Measurements from ENCODE around the gene UST. TPM values are rescaled to one million over a fixed set of nuclear protein-coding genes. Genes with fewer than 3 reads are reported as not detected.
A peak's percentile ranks its signal among the peaks of the same experiment; 100 is the strongest.

The UST gene
- total and polyA plus RNA-seq, 2 of the 8 experiments (the other 6 are each of a cell fraction or from before 2014, with no cell fraction given) = 13.5 to 34.5 TPM

DNA sequence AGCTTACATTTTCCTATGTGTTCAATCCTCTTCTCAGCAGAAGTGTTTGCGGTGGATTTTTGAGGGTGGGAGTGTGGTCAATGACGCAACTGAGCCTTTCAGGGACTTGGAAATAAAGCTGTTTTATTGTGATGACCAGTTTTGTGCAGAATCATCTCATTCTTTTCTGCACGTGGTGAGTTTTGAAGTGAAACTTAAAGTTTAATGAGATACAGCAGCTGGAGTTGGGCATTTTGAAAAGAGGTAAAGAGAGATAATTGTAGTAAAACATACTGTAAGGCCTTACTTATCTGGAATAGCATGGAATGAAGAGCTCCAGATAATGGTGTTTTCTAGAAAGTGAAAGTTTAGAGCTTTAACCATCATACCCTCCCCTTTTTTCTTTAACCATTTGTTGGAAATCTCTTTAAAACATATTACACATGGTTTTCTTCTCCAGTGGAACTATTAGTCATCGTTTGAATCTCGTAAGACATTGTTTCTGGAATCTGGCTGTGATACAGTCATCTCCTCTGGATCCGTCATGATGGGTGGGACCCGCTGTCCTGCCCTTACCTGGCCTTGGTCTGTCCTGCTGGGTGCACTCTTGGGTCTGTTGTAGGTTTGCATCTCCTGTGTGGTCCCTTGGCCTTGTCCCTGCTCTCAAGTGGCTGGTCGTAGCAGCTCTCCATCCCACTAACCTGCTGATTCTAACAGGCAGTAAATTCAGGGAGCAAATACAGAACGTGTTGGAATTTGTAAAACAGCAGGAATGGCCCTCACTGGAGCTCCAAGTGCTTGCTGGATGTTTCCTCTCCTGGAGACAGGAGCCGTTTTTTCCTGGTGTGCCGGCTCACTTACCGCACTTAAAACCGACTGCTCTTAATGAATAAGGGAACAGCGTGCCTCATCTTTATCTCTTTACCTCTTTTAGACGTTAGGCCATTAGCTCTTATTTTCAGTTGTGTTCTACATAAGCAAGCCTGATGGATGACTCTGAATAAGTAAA lies 29.8 kb downstream of the UST start:
- no peaks in the 10 kb centered on the region for H3K23me2 ChIP-seq (ENCODE audit: low read depth, low read length)
- no peak overlapping the region for H3K27ac ChIP-seq (ENCODE audit: low read depth, low read length)
- no peak overlapping the region for H3K14ac ChIP-seq (ENCODE audit: insufficient read length)
- H2BK20ac ChIP-seq (ENCODE audit: low read length) = no peak overlapping the region
- H2BK5ac ChIP-seq (ENCODE audit: low read depth, low read length) = no peak overlapping the region
- FAIRE-seq (peak; percentile 76), DNase-seq (ENCODE audit: low read depth in 1 of 2, low spot score in 2 of 2) (no peak)
- H2AFZ ChIP-seq (ENCODE audit: low read length) = no peak overlapping the region
- ChIA-PET POLR2A (ENCODE audit: partially characterized antibody) (interaction anchor here (1.2 kb wide), 1 partner anchor 19 kb away, joined by 3 read pairs; no protein-coding TSS in a partner anchor), CTCF (ENCODE audit: partially characterized antibody) (interaction anchor here (0.7 to 1.6 kb wide), 7 partner anchors 14 to 199 kb away, joined by 3 to 4 read pairs (median 3); no protein-coding TSS in a partner anchor)
- no peak overlapping the region for H3K9ac ChIP-seq (replicated peaks in 1 of 4; ENCODE audit: extremely low read depth in 1 of 4, low read depth in 3 of 4, low read length in 3 of 4)
- H2BK15ac ChIP-seq (ENCODE audit: low read length) = no peak overlapping the region
- H4K20me1 ChIP-seq (replicated peaks in 1 of 2; ENCODE audit: control insufficient read depth in 1 of 2, insufficient read depth in 2 of 2, low read length in 2 of 2) = peaks cover 3 to 4% of the 10 kb centered on the region in 2 experiments
- no peak overlapping the region for H4K5ac ChIP-seq (ENCODE audit: insufficient read length, low read depth, low read length)
- 87% methylated on average over 15 of the region's 15 CpGs; no CpG with 5 or more reads in 1 of the 2 experiments for WGBS, 2 experiments (ENCODE audit: extremely low coverage in 1 of 2, insufficient coverage in 1 of 2, insufficient read length in 1 of 2, insufficient replicate concordance in 2 of 2, low coverage in 1 of 2, low lambda C conversion rate in 2 of 2, missing lambda C conversion rate in 1 of 2)
- no peak overlapping the region for H2BK12ac ChIP-seq (ENCODE audit: low read depth, low read length)
- H2BK120ac ChIP-seq (replicated peaks; ENCODE audit: low read depth, low read length) = no peak overlapping the region
- peaks cover 7 to 97% of the 10 kb centered on the region in 2 experiments; a peak in 3 of 4 replicates for H3K79me2 ChIP-seq (ENCODE audit: control insufficient read depth in 1 of 2, insufficient read depth in 2 of 2, low read length in 2 of 2)
- H3K4me2 ChIP-seq (ENCODE audit: insufficient read depth in 1 of 2, low read depth in 2 of 2, low read length in 2 of 2) = no peak overlapping the region
- H3K56ac ChIP-seq (replicated peaks; ENCODE audit: insufficient read length, low read depth, low read length) = no peak overlapping the region
- H3K4me1 ChIP-seq (replicated peaks in 1 of 4; ENCODE audit: control insufficient read depth in 3 of 4, insufficient read depth in 4 of 4, low read length in 3 of 4) = peaks cover 0 to 15% (median 2%) of the 10 kb centered on the region in 4 experiments; a peak in 3 of 7 replicates
- no peak overlapping the region for H3K23ac ChIP-seq (ENCODE audit: insufficient read length)
- no peaks in the 10 kb centered on the region for H3K27me3 ChIP-seq (replicated peaks in 1 of 4; ENCODE audit: control insufficient read depth in 3 of 4, extremely low read depth in 1 of 4, insufficient read depth in 3 of 4, low read length in 3 of 4)
- no peak overlapping the region for H3K4me3 ChIP-seq (ENCODE audit: extremely low read depth in 1 of 4, insufficient read depth in 2 of 4, low read depth in 3 of 4, low read length in 4 of 4)
- H3K4ac ChIP-seq (replicated peaks; ENCODE audit: insufficient read length, low read depth, low read length) = no peak overlapping the region
- H3K9me3 ChIP-seq (ENCODE audit: insufficient read depth in 2 of 2, low read depth in 1 of 2, low read length in 1 of 2) = no peaks in the 10 kb centered on the region
- no peak overlapping the region for H2AK5ac ChIP-seq (ENCODE audit: low read depth, low read length)
- H4K91ac ChIP-seq (replicated peaks; ENCODE audit: insufficient read length, low read length) = no peak overlapping the region
- H3K79me1 ChIP-seq (ENCODE audit: low read depth, low read length) = peaks cover 4% of the 10 kb centered on the region
- no peak overlapping the region for H4K8ac ChIP-seq (ENCODE audit: extremely low read depth, insufficient read depth, low read length)
- H3K36me3 ChIP-seq (ENCODE audit: control insufficient read depth in 2 of 4, insufficient read depth in 4 of 4, low read length in 3 of 4) = no peaks in the 10 kb centered on the region; a peak in 1 of 8 replicates
- H3K18ac ChIP-seq (ENCODE audit: extremely low read depth, low read length) = no peak overlapping the region
- no peak for TF ChIP-seq YY1 (IDR thresholded peaks at IDR 0.05; ENCODE audit: low read depth, low read length)
- TF ChIP-seq CTBP2 (IDR thresholded peaks at IDR 0.05; ENCODE audit: borderline replicate concordance, insufficient read depth, insufficient read length, low read length) = no peak
- no peak for TF ChIP-seq POU5F1 (IDR thresholded peaks at IDR 0.05; ENCODE audit: low read depth, low read length)
- TF ChIP-seq JUN (IDR thresholded peaks at IDR 0.05; ENCODE audit: low read depth, low read length) = no peak
- TF ChIP-seq NRF1 (IDR thresholded peaks at IDR 0.05; ENCODE audit: low read depth, low read length) = no peak
- TF ChIP-seq, protein P1, sequence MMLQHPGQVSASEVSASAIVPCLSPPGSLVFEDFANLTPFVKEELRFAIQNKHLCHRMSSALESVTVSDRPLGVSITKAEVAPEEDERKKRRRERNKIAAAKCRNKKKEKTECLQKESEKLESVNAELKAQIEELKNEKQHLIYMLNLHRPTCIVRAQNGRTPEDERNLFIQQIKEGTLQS (IDR thresholded peaks at IDR 0.05; ENCODE audit: insufficient read depth, low read depth, low read length) = no peak
- no peak for TF ChIP-seq TBP (IDR thresholded peaks at IDR 0.05; ENCODE audit: low read depth, low read length)
- TF ChIP-seq NANOG (IDR thresholded peaks at IDR 0.05; ENCODE audit: insufficient read depth, low read depth, low read length, poor library complexity, severe bottlenecking) = no peak
- TF ChIP-seq HDAC2 (IDR thresholded peaks at IDR 0.05; ENCODE audit: borderline replicate concordance in 1 of 2, low read depth in 2 of 2, low read length in 2 of 2) = no peak

All from H1 (cell line).